H54 (cell line): Measurements from ENCODE around the gene USP25.

Experiments
- DNase-seq: peaks from one replicate; pipeline ENCODE4 v3.0.0; 2011; ENCODE audit warnings: low spot score, mixed read lengths; ENCODE audit not compliant: insufficient read length
- FAIRE-seq: peaks from 3 replicates; lab custom pipeline; 2011; peaks lifted over from hg19 to GRCh38; lab: Jason Lieb, UNC
- POLR2A ChIP-seq: IDR thresholded peaks from 2 replicates; pipeline ENCODE4 v1.6.1; 2011; ENCODE audit warnings: low read depth, mild to moderate bottlenecking, low read length

The USP25 gene

DNA sequence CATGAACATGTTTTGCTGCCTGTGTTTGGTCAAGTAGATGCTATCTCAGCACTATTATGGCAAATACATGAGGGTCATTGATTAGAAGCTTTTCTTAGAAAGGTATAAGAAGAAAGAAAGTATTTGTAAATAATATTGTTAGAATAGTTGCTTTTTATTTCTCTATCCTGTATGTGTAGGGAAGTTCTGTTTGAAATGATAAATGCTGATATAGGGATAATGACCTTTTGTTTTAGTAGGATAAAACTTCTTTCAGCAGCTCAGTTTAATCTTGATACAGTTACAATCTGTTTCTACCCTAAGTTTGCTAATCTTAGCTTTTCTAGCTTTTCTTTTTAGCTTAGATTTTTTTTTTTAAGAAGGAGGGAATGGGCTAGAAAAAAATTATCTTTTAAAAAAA lies 63.3 kb downstream of the USP25 start:
- DNase-seq (no peak), FAIRE-seq (no peak)
- no peak for TF ChIP-seq POLR2A

- no peak for TF ChIP-seq POLR2A
- DNase-seq (no peak), FAIRE-seq (peak; percentile 20)
Measured at GRCh38 chr21:15793550-15794235, 63.9 kb downstream of the USP25 start.

GRCh38 chr21:15794277-15794912 lies 64.6 kb downstream of the USP25 start:
- no peak for TF ChIP-seq POLR2A
- FAIRE-seq (no peak), DNase-seq (no peak)

GRCh38 chr21:15795533-15795932 lies 65.8 kb downstream of the USP25 start:
- no peak for DNase-seq
- no peak for TF ChIP-seq POLR2A
- FAIRE-seq: peak; percentile 27

GRCh38 chr21:15797577-15798363 lies 68.0 kb downstream of the USP25 start:
- FAIRE-seq (peak; percentile 43), DNase-seq (no peak)
- TF ChIP-seq POLR2A: no peak

DNA sequence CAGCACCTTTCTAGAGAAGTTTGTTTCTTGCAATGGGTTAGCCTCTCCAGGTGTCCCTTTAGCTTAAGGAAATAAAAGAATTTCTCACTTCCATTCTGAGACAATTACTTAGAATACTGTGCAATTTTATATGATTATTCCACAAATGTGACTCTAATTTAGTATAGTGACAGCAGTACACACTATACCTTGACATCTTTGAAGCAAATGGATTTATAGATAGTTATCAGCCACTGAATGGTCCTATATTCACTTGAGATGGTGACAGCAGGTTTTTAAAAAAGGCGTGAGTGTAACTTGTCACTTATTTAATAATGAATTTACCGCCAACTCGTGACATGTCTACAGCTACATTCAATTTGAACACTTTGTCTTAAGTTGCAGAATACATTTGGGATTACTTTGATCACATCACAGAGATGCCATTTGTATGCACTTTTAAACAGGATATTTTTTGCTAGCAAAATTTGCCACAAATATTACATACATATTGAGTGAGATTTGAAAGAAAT lies 71.6 kb downstream of the USP25 start:
- DNase-seq: no peak
- no peak for TF ChIP-seq POLR2A
- no peak for FAIRE-seq

GRCh38 chr21:15804247-15805005 lies 74.6 kb downstream of the USP25 start:
- no peak for FAIRE-seq
- DNase-seq: no peak

DNA sequence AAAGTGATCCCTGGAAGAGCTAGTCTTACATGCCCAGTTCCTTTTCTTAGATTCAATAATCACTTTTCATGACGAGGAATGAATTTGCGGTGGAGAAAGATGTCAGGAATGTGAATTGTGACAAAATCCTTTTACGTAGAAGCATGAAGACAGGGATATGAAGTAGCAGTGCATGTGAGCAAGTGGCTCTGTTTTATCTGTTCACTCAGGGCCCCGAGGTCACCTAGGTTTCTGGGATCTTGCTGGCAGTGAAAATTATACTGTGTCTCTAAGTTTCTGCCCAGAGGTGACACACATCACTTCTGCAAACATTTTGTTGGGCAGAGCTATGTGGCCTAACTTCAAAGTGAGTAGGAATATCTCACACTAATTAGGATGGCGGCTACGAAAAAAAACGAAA lies 79.3 kb downstream of the USP25 start:
- no peak for TF ChIP-seq POLR2A
- peak; percentile 48 for FAIRE-seq
- no peak for DNase-seq

More at GRCh38 chr21:15804247-15805005, 74.6 kb downstream of the USP25 start:
- TF ChIP-seq POLR2A: no peak

- FAIRE-seq (no peak), DNase-seq (no peak)
- TF ChIP-seq POLR2A: no peak
Measured at GRCh38 chr21:15809818-15810217, 80.0 kb downstream of the USP25 start.

DNA sequence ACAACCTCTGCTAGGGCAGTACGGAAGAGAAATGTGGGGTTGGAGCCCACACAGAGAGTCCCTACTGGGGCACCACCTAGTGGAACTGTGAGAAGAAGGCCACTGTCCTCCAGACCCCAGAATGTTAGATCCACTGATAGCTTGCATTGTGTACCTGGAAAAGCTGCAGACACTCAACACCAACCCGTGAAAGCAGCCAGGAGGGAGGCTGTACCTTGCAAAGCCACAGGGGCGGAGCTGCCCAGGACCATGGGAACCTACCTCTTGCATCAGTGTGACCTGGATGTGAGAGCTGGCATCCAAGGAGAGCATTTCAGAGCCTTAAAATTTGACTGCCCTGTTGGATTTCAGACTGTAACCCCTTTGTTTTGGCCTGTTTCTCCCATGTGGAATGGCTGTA lies 85.5 kb downstream of the USP25 start:
- no peak for TF ChIP-seq POLR2A
- FAIRE-seq: no peak

GRCh38 chr21:15820327-15820726 lies 90.5 kb downstream of the USP25 start:
- DNase-seq (no peak), FAIRE-seq (no peak)
- no peak for TF ChIP-seq POLR2A

More for the DNA sequence above, 85.5 kb downstream of the USP25 start:
- no peak for DNase-seq

- TF ChIP-seq POLR2A: no peak
- no peak for DNase-seq
- peak; percentile 73 for FAIRE-seq
Measured at GRCh38 chr21:15820852-15821379, 91.1 kb downstream of the USP25 start.

DNA sequence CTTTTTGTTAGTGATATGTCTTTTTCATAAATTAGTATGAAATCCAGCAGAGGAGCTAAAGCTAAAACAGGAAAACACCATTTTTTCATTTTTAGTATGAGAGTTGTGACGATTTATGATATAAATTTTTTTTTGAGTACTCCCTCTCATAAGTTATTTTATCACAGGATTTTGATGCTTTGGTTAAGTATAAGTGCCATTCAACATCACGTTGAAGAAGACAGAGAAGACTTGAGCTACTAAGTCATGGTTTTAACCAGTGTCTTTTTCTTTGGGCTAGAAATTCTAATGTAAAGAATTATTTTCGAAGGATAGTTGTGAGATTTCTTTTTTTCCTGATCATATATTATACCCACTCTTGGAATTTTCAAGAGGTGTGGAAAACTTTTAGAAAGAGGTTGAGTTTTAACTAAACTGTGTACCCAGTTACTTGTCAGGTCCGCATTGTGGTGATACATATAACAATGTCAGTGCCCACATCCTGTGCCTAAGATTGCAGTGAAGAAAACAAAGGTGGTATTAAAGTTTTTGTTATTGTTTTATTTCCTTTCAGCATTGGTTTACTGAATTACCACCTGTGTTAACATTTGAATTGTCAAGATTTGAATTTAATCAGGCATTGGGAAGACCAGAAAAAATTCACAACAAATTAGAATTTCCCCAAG lies 93.8 kb downstream of the USP25 start:
- TF ChIP-seq POLR2A: no peak
- DNase-seq (no peak), FAIRE-seq (peak; percentile 78)

GRCh38 chr21:15825700-15826099 lies 95.9 kb downstream of the USP25 start:
- DNase-seq (no peak), FAIRE-seq (no peak)
- TF ChIP-seq POLR2A: no peak
